K562 (cell line): ENCODE results near the gene EFNA2. TPM values are rescaled to one million over a fixed set of nuclear protein-coding genes. Genes with fewer than 3 reads are reported as not detected.
A peak's percentile ranks its signal among the peaks of the same experiment; 100 is the strongest.

Experiments used
- FOXJ2 ChIP-seq: fragments of 200-800 bp; sonication (Bioruptor generic); IDR thresholded peaks from 2 replicates; pipeline ENCODE4 v1.6.1; 2016; ENCODE audit warnings: missing genetic modification characterization, missing compliant biosample characterization
- FOXK2 ChIP-seq, 2 experiments: fragments of 450-650 bp; IDR thresholded peaks in 1 of 2; conservative IDR thresholded peaks in 1 of 2; 2 replicates each; pipeline ENCODE4 v1.6.1; 2016; ENCODE audit warnings: low read depth in 2 of 2, mild to moderate bottlenecking in 1 of 2
- GTF2F1 ChIP-seq: IDR thresholded peaks from 2 replicates; pipeline ENCODE4 v1.6.1; 2011; ENCODE audit warnings: low read depth, low read length, improper control_type of control experiment
- HSF4 ChIP-seq: fragments of 250-450 bp; sonication (Bioruptor Pico); IDR thresholded peaks from 2 replicates; pipeline ENCODE4 v2.1.2; 2022; ENCODE audit warnings: mild to moderate bottlenecking, moderate library complexity, borderline replicate concordance
- NELFE ChIP-seq: IDR thresholded peaks from 2 replicates; pipeline ENCODE4 v1.6.1; 2011; ENCODE audit warnings: mild to moderate bottlenecking; ENCODE audit not compliant: insufficient read depth, insufficient read length
- SMARCE1 ChIP-seq: fragments of 450-650 bp; IDR thresholded peaks from 2 replicates; pipeline ENCODE4 v1.7.1; 2016; ENCODE audit warnings: mild to moderate bottlenecking
- SP2 ChIP-seq: IDR thresholded peaks from 2 replicates; pipeline ENCODE4 v1.6.1; 2011; ENCODE audit warnings: mild to moderate bottlenecking, low read depth, low read length, moderate library complexity; ENCODE audit not compliant: poor library complexity, severe bottlenecking; ENCODE audit errors: extremely low read depth
- ZNF766 ChIP-seq: fragments of 200-800 bp; sonication (Bioruptor generic); conservative IDR thresholded peaks from 2 replicates; pipeline ENCODE4 v1.6.1; 2016; ENCODE audit warnings: missing genetic modification characterization, missing compliant biosample characterization
- polyA plus RNA-seq, 8 experiments: library from polyadenylated mRNA; depleted of rRNA in 4 of 8; stranded (reverse) in 5 of 8; unstranded in 3 of 8; fragments of >200 nt; fragmentation: Nextera tagmentation in 2 of 8; fragmentation: Illumina TruSeq in 1 of 8; extraction: Ambion mirVana in 2 of 8; extraction: Trizol in 1 of 8; gene quantifications; 2 replicates each; pipeline versions ENCODE4 v1.2.1 to v1.2.3, GENCODE V29; 2011 to 2014; ENCODE audit warnings: inconsistent platforms in 1 of 8, missing spikeins in 1 of 8
- total RNA-seq, 7 experiments: library from RNA; depleted of rRNA in 6 of 7; stranded (reverse); fragments of >200 nt in 6 of 7; fragmentation: Illumina TruSeq in 2 of 7; extraction: Trizol in 2 of 7; gene quantifications; 2 replicates each; pipeline versions ENCODE4 v1.2.1 to v1.2.3, GENCODE V29; 2011 to 2021; ENCODE audit warnings: low replicate concordance in 1 of 7
- TF ChIP-seq, protein P1 (sequence below): fragments of 200-600 bp; sonication (generic); IDR thresholded peaks from one replicate; pipeline ENCODE4 v1.6.1; 2012; ENCODE audit warnings: mild to moderate bottlenecking, low read depth, low read length, inconsistent platforms
- TF ChIP-seq, protein P2 (sequence below): fragments of 250-450 bp; sonication (Bioruptor Pico); IDR thresholded peaks from 2 replicates; pipeline ENCODE4 v1.4.0; 2020; ENCODE audit warnings: mild to moderate bottlenecking, moderate library complexity
- TF ChIP-seq, protein P3 (sequence below): fragments of 250-450 bp; sonication (Bioruptor Pico); IDR thresholded peaks from 2 replicates; pipeline ENCODE4 v1.5.0; 2022; ENCODE audit warnings: mild to moderate bottlenecking

Gene EFNA2
- total and polyA plus RNA-seq, 9 of the 15 experiments (the other 6 are each of a cell fraction or from before 2014, with no cell fraction given), result 0.11 to 0.44 (median 0.15) TPM; not detected in 6

DNA sequence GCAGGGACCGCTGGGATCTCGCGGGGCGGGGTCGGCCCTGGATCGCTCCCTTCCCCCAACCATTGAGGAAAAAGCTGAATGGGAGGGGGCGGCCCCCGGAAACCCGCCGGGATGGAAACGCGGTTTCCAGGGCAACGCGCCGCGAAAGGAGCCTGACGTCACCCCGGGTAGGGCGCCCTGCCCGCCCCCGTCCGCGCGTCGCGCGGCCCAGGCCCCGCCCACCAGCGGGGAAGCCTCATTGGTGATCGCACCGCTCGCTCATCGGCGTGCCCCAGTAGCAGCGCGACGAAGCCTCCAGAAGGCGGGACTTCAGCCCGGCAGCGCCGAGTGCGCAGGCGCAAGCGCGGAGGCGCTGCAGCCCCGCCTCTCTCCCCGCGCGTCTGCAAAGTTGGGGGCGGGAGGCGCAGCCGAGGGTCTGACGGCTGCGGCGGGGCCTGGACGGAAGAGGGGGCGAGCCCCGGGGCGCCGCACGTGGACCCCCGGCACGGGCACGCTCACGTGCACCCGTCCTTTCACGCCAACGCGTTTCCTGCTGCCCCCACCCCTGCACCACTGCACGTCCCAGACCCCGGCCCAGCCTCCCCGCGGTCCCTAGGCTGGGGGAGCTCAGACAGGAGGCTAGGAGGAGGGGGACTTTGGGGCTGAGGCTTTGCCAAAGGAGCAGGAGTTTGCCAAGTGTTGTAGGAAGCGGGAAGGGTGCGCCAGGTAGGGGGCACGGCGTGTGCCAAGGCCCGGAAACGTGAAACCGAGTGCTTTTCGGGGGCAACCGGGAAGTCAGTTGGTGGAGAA lies 24.7 kb upstream of the EFNA2 start (continued):
- TF ChIP-seq, protein P1, sequence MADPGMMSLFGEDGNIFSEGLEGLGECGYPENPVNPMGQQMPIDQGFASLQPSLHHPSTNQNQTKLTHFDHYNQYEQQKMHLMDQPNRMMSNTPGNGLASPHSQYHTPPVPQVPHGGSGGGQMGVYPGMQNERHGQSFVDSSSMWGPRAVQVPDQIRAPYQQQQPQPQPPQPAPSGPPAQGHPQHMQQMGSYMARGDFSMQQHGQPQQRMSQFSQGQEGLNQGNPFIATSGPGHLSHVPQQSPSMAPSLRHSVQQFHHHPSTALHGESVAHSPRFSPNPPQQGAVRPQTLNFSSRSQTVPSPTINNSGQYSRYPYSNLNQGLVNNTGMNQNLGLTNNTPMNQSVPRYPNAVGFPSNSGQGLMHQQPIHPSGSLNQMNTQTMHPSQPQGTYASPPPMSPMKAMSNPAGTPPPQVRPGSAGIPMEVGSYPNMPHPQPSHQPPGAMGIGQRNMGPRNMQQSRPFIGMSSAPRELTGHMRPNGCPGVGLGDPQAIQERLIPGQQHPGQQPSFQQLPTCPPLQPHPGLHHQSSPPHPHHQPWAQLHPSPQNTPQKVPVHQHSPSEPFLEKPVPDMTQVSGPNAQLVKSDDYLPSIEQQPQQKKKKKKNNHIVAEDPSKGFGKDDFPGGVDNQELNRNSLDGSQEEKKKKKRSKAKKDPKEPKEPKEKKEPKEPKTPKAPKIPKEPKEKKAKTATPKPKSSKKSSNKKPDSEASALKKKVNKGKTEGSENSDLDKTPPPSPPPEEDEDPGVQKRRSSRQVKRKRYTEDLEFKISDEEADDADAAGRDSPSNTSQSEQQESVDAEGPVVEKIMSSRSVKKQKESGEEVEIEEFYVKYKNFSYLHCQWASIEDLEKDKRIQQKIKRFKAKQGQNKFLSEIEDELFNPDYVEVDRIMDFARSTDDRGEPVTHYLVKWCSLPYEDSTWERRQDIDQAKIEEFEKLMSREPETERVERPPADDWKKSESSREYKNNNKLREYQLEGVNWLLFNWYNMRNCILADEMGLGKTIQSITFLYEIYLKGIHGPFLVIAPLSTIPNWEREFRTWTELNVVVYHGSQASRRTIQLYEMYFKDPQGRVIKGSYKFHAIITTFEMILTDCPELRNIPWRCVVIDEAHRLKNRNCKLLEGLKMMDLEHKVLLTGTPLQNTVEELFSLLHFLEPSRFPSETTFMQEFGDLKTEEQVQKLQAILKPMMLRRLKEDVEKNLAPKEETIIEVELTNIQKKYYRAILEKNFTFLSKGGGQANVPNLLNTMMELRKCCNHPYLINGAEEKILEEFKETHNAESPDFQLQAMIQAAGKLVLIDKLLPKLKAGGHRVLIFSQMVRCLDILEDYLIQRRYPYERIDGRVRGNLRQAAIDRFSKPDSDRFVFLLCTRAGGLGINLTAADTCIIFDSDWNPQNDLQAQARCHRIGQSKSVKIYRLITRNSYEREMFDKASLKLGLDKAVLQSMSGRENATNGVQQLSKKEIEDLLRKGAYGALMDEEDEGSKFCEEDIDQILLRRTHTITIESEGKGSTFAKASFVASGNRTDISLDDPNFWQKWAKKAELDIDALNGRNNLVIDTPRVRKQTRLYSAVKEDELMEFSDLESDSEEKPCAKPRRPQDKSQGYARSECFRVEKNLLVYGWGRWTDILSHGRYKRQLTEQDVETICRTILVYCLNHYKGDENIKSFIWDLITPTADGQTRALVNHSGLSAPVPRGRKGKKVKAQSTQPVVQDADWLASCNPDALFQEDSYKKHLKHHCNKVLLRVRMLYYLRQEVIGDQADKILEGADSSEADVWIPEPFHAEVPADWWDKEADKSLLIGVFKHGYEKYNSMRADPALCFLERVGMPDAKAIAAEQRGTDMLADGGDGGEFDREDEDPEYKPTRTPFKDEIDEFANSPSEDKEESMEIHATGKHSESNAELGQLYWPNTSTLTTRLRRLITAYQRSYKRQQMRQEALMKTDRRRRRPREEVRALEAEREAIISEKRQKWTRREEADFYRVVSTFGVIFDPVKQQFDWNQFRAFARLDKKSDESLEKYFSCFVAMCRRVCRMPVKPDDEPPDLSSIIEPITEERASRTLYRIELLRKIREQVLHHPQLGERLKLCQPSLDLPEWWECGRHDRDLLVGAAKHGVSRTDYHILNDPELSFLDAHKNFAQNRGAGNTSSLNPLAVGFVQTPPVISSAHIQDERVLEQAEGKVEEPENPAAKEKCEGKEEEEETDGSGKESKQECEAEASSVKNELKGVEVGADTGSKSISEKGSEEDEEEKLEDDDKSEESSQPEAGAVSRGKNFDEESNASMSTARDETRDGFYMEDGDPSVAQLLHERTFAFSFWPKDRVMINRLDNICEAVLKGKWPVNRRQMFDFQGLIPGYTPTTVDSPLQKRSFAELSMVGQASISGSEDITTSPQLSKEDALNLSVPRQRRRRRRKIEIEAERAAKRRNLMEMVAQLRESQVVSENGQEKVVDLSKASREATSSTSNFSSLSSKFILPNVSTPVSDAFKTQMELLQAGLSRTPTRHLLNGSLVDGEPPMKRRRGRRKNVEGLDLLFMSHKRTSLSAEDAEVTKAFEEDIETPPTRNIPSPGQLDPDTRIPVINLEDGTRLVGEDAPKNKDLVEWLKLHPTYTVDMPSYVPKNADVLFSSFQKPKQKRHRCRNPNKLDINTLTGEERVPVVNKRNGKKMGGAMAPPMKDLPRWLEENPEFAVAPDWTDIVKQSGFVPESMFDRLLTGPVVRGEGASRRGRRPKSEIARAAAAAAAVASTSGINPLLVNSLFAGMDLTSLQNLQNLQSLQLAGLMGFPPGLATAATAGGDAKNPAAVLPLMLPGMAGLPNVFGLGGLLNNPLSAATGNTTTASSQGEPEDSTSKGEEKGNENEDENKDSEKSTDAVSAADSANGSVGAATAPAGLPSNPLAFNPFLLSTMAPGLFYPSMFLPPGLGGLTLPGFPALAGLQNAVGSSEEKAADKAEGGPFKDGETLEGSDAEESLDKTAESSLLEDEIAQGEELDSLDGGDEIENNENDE, result no peak
- TF ChIP-seq FOXK2 (conservative IDR thresholded peaks at IDR 0.05 in 1 of 2, IDR thresholded peaks at IDR 0.05 in 1 of 2; ENCODE audit: low read depth in 2 of 2) (no peak), GTF2F1 (no peak), SP2 (peak; percentile 88), SMARCE1 (no peak), HSF4 (CRISPR knock-in tag) (no peak), NELFE (no peak), FOXJ2 (tag) (0 out of 2 replicates have a peak, but pooled peaks have one; percentile 41), ZNF766 (CRISPR knock-in tag) (no peak)
- TF ChIP-seq, protein P2, sequence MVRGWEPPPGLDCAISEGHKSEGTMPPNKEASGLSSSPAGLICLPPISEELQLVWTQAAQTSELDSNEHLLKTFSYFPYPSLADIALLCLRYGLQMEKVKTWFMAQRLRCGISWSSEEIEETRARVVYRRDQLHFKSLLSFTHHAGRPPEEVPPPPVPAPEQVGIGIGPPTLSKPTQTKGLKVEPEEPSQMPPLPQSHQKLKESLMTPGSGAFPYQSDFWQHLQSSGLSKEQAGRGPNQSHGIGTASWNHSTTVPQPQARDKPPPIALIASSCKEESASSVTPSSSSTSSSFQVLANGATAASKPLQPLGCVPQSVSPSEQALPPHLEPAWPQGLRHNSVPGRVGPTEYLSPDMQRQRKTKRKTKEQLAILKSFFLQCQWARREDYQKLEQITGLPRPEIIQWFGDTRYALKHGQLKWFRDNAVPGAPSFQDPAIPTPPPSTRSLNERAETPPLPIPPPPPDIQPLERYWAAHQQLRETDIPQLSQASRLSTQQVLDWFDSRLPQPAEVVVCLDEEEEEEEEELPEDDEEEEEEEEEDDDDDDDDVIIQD, result no peak
- TF ChIP-seq, protein P3, sequence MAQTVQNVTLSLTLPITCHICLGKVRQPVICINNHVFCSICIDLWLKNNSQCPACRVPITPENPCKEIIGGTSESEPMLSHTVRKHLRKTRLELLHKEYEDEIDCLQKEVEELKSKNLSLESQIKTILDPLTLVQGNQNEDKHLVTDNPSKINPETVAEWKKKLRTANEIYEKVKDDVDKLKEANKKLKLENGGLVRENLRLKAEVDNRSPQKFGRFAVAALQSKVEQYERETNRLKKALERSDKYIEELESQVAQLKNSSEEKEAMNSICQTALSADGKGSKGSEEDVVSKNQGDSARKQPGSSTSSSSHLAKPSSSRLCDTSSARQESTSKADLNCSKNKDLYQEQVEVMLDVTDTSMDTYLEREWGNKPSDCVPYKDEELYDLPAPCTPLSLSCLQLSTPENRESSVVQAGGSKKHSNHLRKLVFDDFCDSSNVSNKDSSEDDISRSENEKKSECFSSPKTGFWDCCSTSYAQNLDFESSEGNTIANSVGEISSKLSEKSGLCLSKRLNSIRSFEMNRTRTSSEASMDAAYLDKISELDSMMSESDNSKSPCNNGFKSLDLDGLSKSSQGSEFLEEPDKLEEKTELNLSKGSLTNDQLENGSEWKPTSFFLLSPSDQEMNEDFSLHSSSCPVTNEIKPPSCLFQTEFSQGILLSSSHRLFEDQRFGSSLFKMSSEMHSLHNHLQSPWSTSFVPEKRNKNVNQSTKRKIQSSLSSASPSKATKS (CRISPR knock-in tag), result no peak
